Neural cell (in vitro differentiated cells): ENCODE results near the gene TRMT1. TPM values are rescaled to one million over a fixed set of nuclear protein-coding genes. Genes with fewer than 3 reads are reported as not detected.

Experiments
- H2AFZ ChIP-seq: fragments of 200-600, 300-800 bp; sonication (generic), shearing (Covaris generic); 2 replicates; pipeline ENCODE4 v1.6.0; 2014; ENCODE audit warnings: low read depth, mild to moderate bottlenecking, antibody characterized with exemption, low read length, moderate library complexity
- H3F3A ChIP-seq: fragments of 200-600 bp; shearing (Covaris generic); 2 replicates; pipeline ENCODE4 v1.6.1; 2016; ENCODE audit warnings: mild to moderate bottlenecking, moderate library complexity, mixed read lengths, antibody characterized with exemption, low read length; ENCODE audit not compliant: insufficient read depth, poor library complexity, severe bottlenecking
- H3K27ac ChIP-seq: fragments of 200-600, 300-800 bp; sonication (generic), shearing (Covaris generic); 2 replicates; pipeline ENCODE4 v1.5.1; 2014; ENCODE audit warnings: mild to moderate bottlenecking, low read length, moderate library complexity
- H3K27me3 ChIP-seq: fragments of 300-800, 200-600 bp; sonication (generic), shearing (Covaris generic); 2 replicates; pipeline ENCODE4 v1.6.0; 2014; ENCODE audit warnings: mild to moderate bottlenecking, low read depth, low read length, moderate library complexity; ENCODE audit not compliant: insufficient read depth
- H3K36me3 ChIP-seq: fragments of 300-800, 200-600 bp; sonication (generic), shearing (Covaris generic); 2 replicates; pipeline ENCODE4 v1.5.1; 2014; ENCODE audit warnings: mild to moderate bottlenecking, antibody characterized with exemption, low read length, moderate library complexity; ENCODE audit not compliant: insufficient read depth
- H3K4me2 ChIP-seq: fragments of 300-800, 200-600 bp; sonication (generic), shearing (Covaris generic); 2 replicates; pipeline ENCODE4 v1.6.0; 2014; ENCODE audit warnings: mild to moderate bottlenecking, low read length
- H3K4me3 ChIP-seq: fragments of 300-800, 200-600 bp; sonication (generic), shearing (Covaris generic); 2 replicates; pipeline ENCODE4 v1.5.1; 2014; ENCODE audit warnings: mild to moderate bottlenecking, low read length, moderate library complexity
- H3K79me2 ChIP-seq: fragments of 200-600 bp; shearing (Covaris generic); replicated peaks from 2 replicates; pipeline ENCODE4 v1.6.0; 2014; ENCODE audit warnings: mild to moderate bottlenecking, low read length, moderate library complexity; ENCODE audit not compliant: insufficient read depth
- H3K9ac ChIP-seq: fragments of 300-800, 200-600 bp; sonication (generic), shearing (Covaris generic); 2 replicates; pipeline ENCODE4 v1.6.1; 2016; ENCODE audit warnings: mild to moderate bottlenecking, low read length, mixed read lengths
- H3K9me2 ChIP-seq: fragments of 200-600 bp; shearing (Covaris generic); 2 replicates; pipeline ENCODE4 v1.6.1; 2016; ENCODE audit warnings: mild to moderate bottlenecking, low read length, mixed read lengths; ENCODE audit not compliant: insufficient read depth
- H3K9me3 ChIP-seq: fragments of 200-600, 300-800 bp; sonication (generic), shearing (Covaris generic); 2 replicates; pipeline ENCODE4 v1.6.1; 2016; ENCODE audit warnings: mild to moderate bottlenecking, mixed run types, low read length, moderate library complexity, mixed read lengths
- H4K20me1 ChIP-seq: fragments of 200-600 bp; shearing (Covaris generic); 2 replicates; pipeline ENCODE4 v1.6.1; 2016; ENCODE audit warnings: mild to moderate bottlenecking, mixed run types; ENCODE audit not compliant: insufficient read depth
- EP300 ChIP-seq: fragments of 450-650 bp; conservative IDR thresholded peaks from 2 replicates; pipeline ENCODE4 v1.6.1; 2014; ENCODE audit warnings: antibody characterized with exemption, mild to moderate bottlenecking, moderate library complexity; ENCODE audit not compliant: poor library complexity, severe bottlenecking
- EZH2 ChIP-seq: fragments of 200-600, 300-800 bp; shearing (Covaris generic), sonication (generic); IDR thresholded peaks from 2 replicates; pipeline ENCODE4 v1.6.1; 2014; ENCODE audit warnings: antibody characterized with exemption, low read length, borderline replicate concordance, mild to moderate bottlenecking; ENCODE audit not compliant: insufficient read depth, poor library complexity, severe bottlenecking
- MXI1 ChIP-seq: fragments of 450-650 bp; conservative IDR thresholded peaks from 2 replicates; pipeline ENCODE4 v1.6.1; 2014; ENCODE audit warnings: antibody characterized with exemption, mild to moderate bottlenecking; ENCODE audit not compliant: poor library complexity, severe bottlenecking
- POLR2AphosphoS5 ChIP-seq: IDR thresholded peaks from 2 replicates; pipeline ENCODE4 v1.6.1; 2012
- RAD21 ChIP-seq: fragments of 450-650 bp; conservative IDR thresholded peaks from 2 replicates; pipeline ENCODE4 v1.6.1; 2014; ENCODE audit warnings: antibody characterized with exemption, mild to moderate bottlenecking, moderate library complexity
- SMC3 ChIP-seq: fragments of 450-650 bp; conservative IDR thresholded peaks from 2 replicates; pipeline ENCODE4 v1.6.1; 2014; ENCODE audit warnings: antibody characterized with exemption, mild to moderate bottlenecking, moderate library complexity; ENCODE audit not compliant: poor library complexity
- TAF1 ChIP-seq: IDR thresholded peaks from 2 replicates; pipeline ENCODE4 v1.6.1; 2012; ENCODE audit warnings: low read depth
- polyA plus RNA-seq: library from polyadenylated mRNA; depleted of rRNA; stranded (reverse); fragments of >200 nt; gene quantifications from 2 replicates; pipeline ENCODE4 v1.2.3, GENCODE V29; 2014
- TF ChIP-seq, protein P1 (sequence below): fragments of 450-650 bp; IDR thresholded peaks from 2 replicates; pipeline ENCODE4 v1.5.1; 2014; ENCODE audit warnings: antibody characterized with exemption, mild to moderate bottlenecking, moderate library complexity; ENCODE audit not compliant: poor library complexity, severe bottlenecking
- TF ChIP-seq, protein P2 (sequence below): IDR thresholded peaks from 2 replicates; pipeline ENCODE4 v1.6.1; 2012; ENCODE audit warnings: borderline replicate concordance

The TRMT1 gene
- polyA plus RNA-seq, 1 donor from 2014 or later = 94.4 TPM

DNA sequence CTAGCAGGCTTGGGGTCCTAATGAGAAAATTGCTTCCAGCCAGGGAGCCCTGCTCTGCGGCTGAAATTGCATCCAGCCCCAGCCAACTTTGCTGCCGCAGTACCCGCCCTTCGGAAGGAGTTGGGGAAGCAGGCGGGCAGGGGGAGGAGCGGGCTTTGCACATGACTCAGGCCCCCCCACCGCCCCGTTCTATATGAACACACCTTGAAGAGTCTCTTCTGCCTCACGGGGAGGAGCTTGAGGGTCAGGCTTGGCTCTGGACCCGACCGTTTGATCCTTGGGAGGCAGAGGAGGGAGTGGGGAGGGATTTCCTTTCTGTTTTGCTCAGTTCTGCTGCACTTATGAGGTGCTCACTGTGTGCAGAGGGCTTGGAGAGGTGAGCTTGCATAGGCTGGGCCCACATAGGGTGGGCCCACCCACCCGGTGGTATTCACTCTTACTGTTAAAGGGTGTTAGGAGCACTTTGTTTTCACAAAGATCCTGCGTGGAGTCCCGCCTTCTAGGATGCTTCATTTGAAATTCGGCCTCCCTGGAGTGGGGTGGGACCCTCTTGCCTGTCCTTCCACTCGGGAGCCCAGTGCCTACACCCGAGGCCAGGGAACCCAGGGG, 60.4 kb downstream of the TRMT1 start:
- Histone ChIP-seq H3K9me3 (no peaks in the 10 kb centered on the region), H3K9me2 (no peaks in the 10 kb centered on the region), H3K79me2 (no peaks in the 10 kb centered on the region), H3K4me2 (no peak overlapping the region), H4K20me1 (no peaks in the 10 kb centered on the region), H3K27me3 (peaks cover 87% of the 10 kb centered on the region), H3K9ac (no peak overlapping the region), H3K36me3 (no peaks in the 10 kb centered on the region), H3K27ac (no peak overlapping the region), H3K4me3 (no peak overlapping the region), H3F3A (no peaks in the 10 kb centered on the region), H2AFZ (no peak overlapping the region)
- TF ChIP-seq POLR2AphosphoS5 (no peak), TAF1 (no peak)

DNA sequence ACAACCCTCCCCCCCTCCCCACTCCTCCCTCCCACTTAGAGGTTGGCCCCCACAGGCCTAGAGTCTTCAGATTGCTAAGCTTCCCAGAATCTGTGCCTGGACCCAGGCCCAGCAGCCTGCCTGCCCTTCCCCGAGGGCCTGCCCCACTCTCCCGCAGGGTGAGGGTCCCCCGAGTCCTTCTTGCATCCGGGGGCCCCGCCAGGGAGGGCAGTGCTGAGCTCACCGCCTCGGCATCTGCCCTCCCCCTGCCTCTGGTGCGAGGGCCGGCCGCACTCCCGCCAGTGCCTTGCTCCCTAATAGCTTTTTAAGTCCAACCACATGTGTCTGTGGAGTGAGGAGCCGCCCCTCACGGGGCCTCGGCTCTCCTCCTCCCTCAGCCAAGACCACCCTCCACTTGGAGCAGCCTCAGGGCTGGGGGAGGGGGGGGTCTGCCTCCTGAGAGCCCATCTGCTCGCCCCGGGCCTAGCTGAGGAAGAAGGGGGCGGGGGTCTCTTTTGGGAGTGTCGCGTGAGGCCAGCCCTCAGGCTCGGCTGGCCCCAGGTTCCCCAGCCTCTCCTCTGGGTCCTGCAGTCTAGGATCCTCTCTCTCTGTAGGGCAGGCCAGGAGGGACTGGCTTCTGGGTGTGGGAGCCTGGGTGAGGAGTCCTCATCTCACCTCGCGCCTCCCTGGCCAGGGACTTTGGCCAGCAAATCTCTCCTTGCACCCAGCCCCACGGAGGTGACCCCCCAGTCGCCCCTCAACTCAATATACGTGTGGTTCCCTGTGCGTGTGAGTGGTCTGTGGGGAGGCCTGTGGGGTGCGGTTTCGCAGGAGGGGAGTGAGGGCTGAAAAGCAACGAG, 61.1 kb downstream of the TRMT1 start:
- Histone ChIP-seq H3K9ac (no peak overlapping the region), H4K20me1 (no peaks in the 10 kb centered on the region), H3K9me2 (no peaks in the 10 kb centered on the region), H3K27me3 (peaks cover 87% of the 10 kb centered on the region), H2AFZ (no peak overlapping the region), H3F3A (no peaks in the 10 kb centered on the region), H3K4me3 (no peak overlapping the region), H3K4me2 (no peak overlapping the region), H3K27ac (no peak overlapping the region), H3K79me2 (no peaks in the 10 kb centered on the region), H3K36me3 (no peaks in the 10 kb centered on the region), H3K9me3 (no peaks in the 10 kb centered on the region)
- TF ChIP-seq, protein P1, sequence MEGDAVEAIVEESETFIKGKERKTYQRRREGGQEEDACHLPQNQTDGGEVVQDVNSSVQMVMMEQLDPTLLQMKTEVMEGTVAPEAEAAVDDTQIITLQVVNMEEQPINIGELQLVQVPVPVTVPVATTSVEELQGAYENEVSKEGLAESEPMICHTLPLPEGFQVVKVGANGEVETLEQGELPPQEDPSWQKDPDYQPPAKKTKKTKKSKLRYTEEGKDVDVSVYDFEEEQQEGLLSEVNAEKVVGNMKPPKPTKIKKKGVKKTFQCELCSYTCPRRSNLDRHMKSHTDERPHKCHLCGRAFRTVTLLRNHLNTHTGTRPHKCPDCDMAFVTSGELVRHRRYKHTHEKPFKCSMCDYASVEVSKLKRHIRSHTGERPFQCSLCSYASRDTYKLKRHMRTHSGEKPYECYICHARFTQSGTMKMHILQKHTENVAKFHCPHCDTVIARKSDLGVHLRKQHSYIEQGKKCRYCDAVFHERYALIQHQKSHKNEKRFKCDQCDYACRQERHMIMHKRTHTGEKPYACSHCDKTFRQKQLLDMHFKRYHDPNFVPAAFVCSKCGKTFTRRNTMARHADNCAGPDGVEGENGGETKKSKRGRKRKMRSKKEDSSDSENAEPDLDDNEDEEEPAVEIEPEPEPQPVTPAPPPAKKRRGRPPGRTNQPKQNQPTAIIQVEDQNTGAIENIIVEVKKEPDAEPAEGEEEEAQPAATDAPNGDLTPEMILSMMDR = no peak
- TF ChIP-seq TAF1 = no peak
- TF ChIP-seq, protein P2, sequence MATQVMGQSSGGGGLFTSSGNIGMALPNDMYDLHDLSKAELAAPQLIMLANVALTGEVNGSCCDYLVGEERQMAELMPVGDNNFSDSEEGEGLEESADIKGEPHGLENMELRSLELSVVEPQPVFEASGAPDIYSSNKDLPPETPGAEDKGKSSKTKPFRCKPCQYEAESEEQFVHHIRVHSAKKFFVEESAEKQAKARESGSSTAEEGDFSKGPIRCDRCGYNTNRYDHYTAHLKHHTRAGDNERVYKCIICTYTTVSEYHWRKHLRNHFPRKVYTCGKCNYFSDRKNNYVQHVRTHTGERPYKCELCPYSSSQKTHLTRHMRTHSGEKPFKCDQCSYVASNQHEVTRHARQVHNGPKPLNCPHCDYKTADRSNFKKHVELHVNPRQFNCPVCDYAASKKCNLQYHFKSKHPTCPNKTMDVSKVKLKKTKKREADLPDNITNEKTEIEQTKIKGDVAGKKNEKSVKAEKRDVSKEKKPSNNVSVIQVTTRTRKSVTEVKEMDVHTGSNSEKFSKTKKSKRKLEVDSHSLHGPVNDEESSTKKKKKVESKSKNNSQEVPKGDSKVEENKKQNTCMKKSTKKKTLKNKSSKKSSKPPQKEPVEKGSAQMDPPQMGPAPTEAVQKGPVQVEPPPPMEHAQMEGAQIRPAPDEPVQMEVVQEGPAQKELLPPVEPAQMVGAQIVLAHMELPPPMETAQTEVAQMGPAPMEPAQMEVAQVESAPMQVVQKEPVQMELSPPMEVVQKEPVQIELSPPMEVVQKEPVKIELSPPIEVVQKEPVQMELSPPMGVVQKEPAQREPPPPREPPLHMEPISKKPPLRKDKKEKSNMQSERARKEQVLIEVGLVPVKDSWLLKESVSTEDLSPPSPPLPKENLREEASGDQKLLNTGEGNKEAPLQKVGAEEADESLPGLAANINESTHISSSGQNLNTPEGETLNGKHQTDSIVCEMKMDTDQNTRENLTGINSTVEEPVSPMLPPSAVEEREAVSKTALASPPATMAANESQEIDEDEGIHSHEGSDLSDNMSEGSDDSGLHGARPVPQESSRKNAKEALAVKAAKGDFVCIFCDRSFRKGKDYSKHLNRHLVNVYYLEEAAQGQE = no peak
- no peak for TF ChIP-seq RAD21
- no peak for TF ChIP-seq EZH2
- no peak for TF ChIP-seq EP300
- no peak for TF ChIP-seq SMC3
- TF ChIP-seq MXI1 = no peak
- no peak for TF ChIP-seq POLR2AphosphoS5

Other genes with a start within 250 kb of the TRMT1 start
- 0.59 TPM in 1 of 2 replicates, not detected in the other for gene DNASE2, start 235.3 kb downstream of the TRMT1 start, polyA plus RNA-seq
- not detected in 2 replicates for gene KLF1, start 229.5 kb downstream of the TRMT1 start, polyA plus RNA-seq
- gene GCDH, start 225.6 kb downstream of the TRMT1 start, polyA plus RNA-seq = 35.4 and 51.5 TPM in 2 replicates
- gene SYCE2, start 197.4 kb downstream of the TRMT1 start, polyA plus RNA-seq = 1.5 and 1.6 TPM in 2 replicates
- 47.6 and 55.9 TPM in 2 replicates for gene FARSA, start 183.0 kb downstream of the TRMT1 start, polyA plus RNA-seq
- 211 and 242 TPM in 2 replicates for gene CALR, start 178.1 kb downstream of the TRMT1 start, polyA plus RNA-seq
- 37.4 and 42.1 TPM in 2 replicates for gene RAD23A, start 170.9 kb downstream of the TRMT1 start, polyA plus RNA-seq
- gene GADD45GIP1, start 159.5 kb downstream of the TRMT1 start, polyA plus RNA-seq = 18.6 and 21.3 TPM in 2 replicates
- not detected in 2 replicates for gene DAND5, start 147.2 kb downstream of the TRMT1 start, polyA plus RNA-seq
- gene NFIX, start 121.3 kb downstream of the TRMT1 start, polyA plus RNA-seq = not detected in 2 replicates
- gene LYL1, start 13.9 kb downstream of the TRMT1 start, polyA plus RNA-seq = not detected in 2 replicates
- 11.6 and 16.1 TPM in 2 replicates for gene NACC1, start 1.5 kb upstream of the TRMT1 start, polyA plus RNA-seq
- 157 and 191 TPM in 2 replicates for gene STX10, start 33.6 kb upstream of the TRMT1 start, polyA plus RNA-seq
- gene IER2, start 33.7 kb upstream of the TRMT1 start, polyA plus RNA-seq = 23.3 and 25.9 TPM in 2 replicates